Left lung (tissue), 10 donors: ENCODE data around the gene NRN1L. TPM values are rescaled to one million over a fixed set of nuclear protein-coding genes. Genes with fewer than 3 reads are reported as not detected.

Experiments used
- ATAC-seq: fragments of 200-7000 bp; cut with Tn5 transposase; one replicate; pipeline ENCODE4 v1.9.1; 2020; ENCODE audit warnings: moderate library complexity
- DNase-seq, 4 donors: peaks; one replicate each; pipeline ENCODE4 v3.0.0-alpha.2; 2013 to 2020
- H3K27ac ChIP-seq, 2 donors: fragments of 200-600 bp; sonication (generic) in 1 of 2; one replicate each; pipeline versions ENCODE4 v1.5.0 to v1.8.0; 2020 to 2021
- H3K27me3 ChIP-seq, 2 donors: fragments of 200-600 bp; sonication (generic) in 1 of 2; one replicate each; pipeline versions ENCODE4 v1.5.0 to v1.8.0; 2020 to 2021
- H3K36me3 ChIP-seq, 2 donors: fragments of 200-600 bp; sonication (generic) in 1 of 2; one replicate each; pipeline versions ENCODE4 v1.5.0 to v1.8.0; 2020 to 2021
- H3K4me1 ChIP-seq, 2 donors: fragments of 200-600 bp; one replicate each; pipeline ENCODE4 v1.8.0; 2021
- H3K4me3 ChIP-seq, 2 donors: fragments of 200-600 bp; sonication (generic) in 1 of 2; one replicate each; pipeline versions ENCODE4 v1.5.0 to v1.8.0; 2020 to 2021; ENCODE audit warnings: mild to moderate bottlenecking in 1 of 2
- H3K9me3 ChIP-seq, 2 donors: fragments of 200-600 bp; sonication (generic) in 1 of 2; one replicate each; pipeline versions ENCODE4 v1.5.0 to v1.8.0; 2020 to 2021
- CTCF ChIP-seq, 2 donors: fragments of 200-600 bp; sonication (generic) in 1 of 2; IDR thresholded peaks; one replicate each; pipeline versions ENCODE4 v1.5.0 to v1.8.0; 2021; ENCODE audit warnings: antibody characterized with exemption in 2 of 2
- intact Hi-C, 2 donors: fragments of 100-400 bp; cut with DNase I; formaldehyde crosslinking; loops; one replicate each; pipeline versions ENCODE4 v1.11.2 to v1.14.2; 2022
- polyA plus RNA-seq, 6 donors: library from polyadenylated mRNA; unstranded; fragments of 120-200 nt; gene quantifications; one replicate each; pipeline ENCODE4 v1.2.1, GENCODE V29; 2013; ENCODE audit not compliant: insufficient read length in 6 of 6
- total RNA-seq, 2 donors: library from RNA; stranded (reverse); fragmentation: NEBNext Ultra II Directional; extraction: Animal tissue kit (Norgen Biotek cat#: 25700); gene quantifications; one replicate each; pipeline ENCODE4 v1.2.1, GENCODE V29; 2021
- donor health status: DM: no; HTN: yes; CAD: no.
- donor health status: DM: no; HTN: no; CAD: no.

NRN1L gene
- total and polyA plus RNA-seq, 8 donors, result 1.1 to 2.6 (median 1.9) TPM; not detected in 1

GRCh38 chr16:67869653-67870052, 15.0 kb upstream of the NRN1L start:
- Histone ChIP-seq H3K9me3 (no peaks in the 10 kb centered on the region), H3K4me3 (no peak overlapping the region)

GRCh38 chr16:67871256-67871655, 13.4 kb upstream of the NRN1L start:
- peaks cover 0 to 59% of the 10 kb centered on the region in 2 donors for H3K36me3 ChIP-seq
- intact Hi-C loops, result no loop called here

More at GRCh38 chr16:67869653-67870052, 15.0 kb upstream of the NRN1L start:
- Histone ChIP-seq H3K36me3 (peaks cover 0 to 70% of the 10 kb centered on the region in 2 donors), H3K4me1 (peaks cover 0 to 26% of the 10 kb centered on the region in 2 donors), H3K27ac (no peak overlapping the region), H3K27me3 (no peaks in the 10 kb centered on the region)
- ATAC-seq (no peak), DNase-seq (peak in 1 of 4 donors; percentile 25)
- no peak for TF ChIP-seq CTCF (IDR thresholded peaks at IDR 0.05)
- intact Hi-C loops, result no loop called here

GRCh38 chr16:67872131-67872630, 12.5 kb upstream of the NRN1L start:
- Histone ChIP-seq H3K27me3 (no peaks in the 10 kb centered on the region), H3K9me3 (no peaks in the 10 kb centered on the region), H3K4me1 (peaks cover 0 to 39% of the 10 kb centered on the region in 2 donors), H3K27ac (peak overlapping the region; percentile 70 to 86), H3K4me3 (peak overlapping the region in 1 of 2 donors; percentile 98), H3K36me3 (peaks cover 0 to 59% of the 10 kb centered on the region in 2 donors)
- intact Hi-C loops, result no loop called here
- ATAC-seq, result no peak
- DNase-seq, result no peak
- no peak for TF ChIP-seq CTCF (IDR thresholded peaks at IDR 0.05)

More at GRCh38 chr16:67871256-67871655, 13.4 kb upstream of the NRN1L start:
- no peaks in the 10 kb centered on the region for H3K27me3 ChIP-seq
- TF ChIP-seq CTCF (IDR thresholded peaks at IDR 0.05), result no peak
- ATAC-seq (no peak), DNase-seq (no peak)
- peaks cover 0 to 39% of the 10 kb centered on the region in 2 donors for H3K4me1 ChIP-seq
- no peak overlapping the region for H3K4me3 ChIP-seq
- H3K9me3 ChIP-seq, result no peaks in the 10 kb centered on the region
- peak overlapping the region in 1 of 2 donors; percentile 86 for H3K27ac ChIP-seq

GRCh38 chr16:67872631-67873434, 11.9 kb upstream of the NRN1L start, which contains the start of gene EDC4:
EDC4 (plus strand) TSS chr16:67873052; CDS start chr16:67873262, 210 bp downstream.
- no peaks in the 10 kb centered on the region for H3K27me3 ChIP-seq
- DNase-seq (peak; percentile 66 to 97 (median 81)), ATAC-seq (peak; percentile 93)
- peak within 1 kb of the TSS; percentile 70 to 86 for H3K27ac ChIP-seq
- no peaks in the 10 kb centered on the region for H3K9me3 ChIP-seq
- peaks cover 0 to 59% of the 10 kb centered on the region in 2 donors for H3K36me3 ChIP-seq
- peak within 1 kb of the TSS; percentile 97 to 98 for H3K4me3 ChIP-seq
- peaks cover 0 to 39% of the 10 kb centered on the region in 2 donors for H3K4me1 ChIP-seq
- no peak for TF ChIP-seq CTCF (IDR thresholded peaks at IDR 0.05)
- intact Hi-C loops, result no loop called here
